ENCODE measurements around the gene IFI44L.
A peak's percentile ranks its signal among the peaks of the same experiment; 100 is the strongest.

Gene IFI44L

GRCh38 chr1:78641558-78641957 is 21.3 kb downstream of the IFI44L start:
- DNase-seq (ENCODE audit: low read depth): no peak

GRCh38 chr1:78645723-78646122 is 25.5 kb downstream of the IFI44L start:
- no peak for DNase-seq (ENCODE audit: low read depth)

- DNase-seq (ENCODE audit: low read depth): no peak
Measured at GRCh38 chr1:78647238-78647637, 27.0 kb downstream of the IFI44L start.

DNA sequence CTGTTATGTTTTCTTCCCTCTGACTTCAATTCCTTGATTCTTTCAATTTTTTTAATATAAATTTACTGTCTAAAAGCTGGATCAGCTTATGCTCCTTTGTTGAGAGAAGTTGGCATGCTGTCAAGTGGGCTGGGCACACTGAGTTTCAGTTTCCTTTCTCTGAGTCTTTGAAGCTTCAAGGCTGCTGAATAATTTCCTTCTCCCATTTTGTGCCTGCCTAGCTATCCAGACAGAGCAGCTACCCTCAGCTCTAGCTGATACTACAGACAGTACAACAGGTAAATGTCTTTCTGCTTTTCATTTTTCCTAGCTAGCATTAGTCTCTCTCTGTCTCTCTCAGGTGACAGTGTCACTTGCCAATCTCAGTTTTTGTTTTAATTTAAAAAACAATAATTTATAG is 29.4 kb downstream of the IFI44L start, which contains the start of gene IFI44:
IFI44 (plus strand) TSS at position 204 of the 400 bp plus-strand sequence. CDS start 365 bp downstream, outside the sequence.
- peak; percentile 83 for DNase-seq (ENCODE audit: low read depth)

DNA sequence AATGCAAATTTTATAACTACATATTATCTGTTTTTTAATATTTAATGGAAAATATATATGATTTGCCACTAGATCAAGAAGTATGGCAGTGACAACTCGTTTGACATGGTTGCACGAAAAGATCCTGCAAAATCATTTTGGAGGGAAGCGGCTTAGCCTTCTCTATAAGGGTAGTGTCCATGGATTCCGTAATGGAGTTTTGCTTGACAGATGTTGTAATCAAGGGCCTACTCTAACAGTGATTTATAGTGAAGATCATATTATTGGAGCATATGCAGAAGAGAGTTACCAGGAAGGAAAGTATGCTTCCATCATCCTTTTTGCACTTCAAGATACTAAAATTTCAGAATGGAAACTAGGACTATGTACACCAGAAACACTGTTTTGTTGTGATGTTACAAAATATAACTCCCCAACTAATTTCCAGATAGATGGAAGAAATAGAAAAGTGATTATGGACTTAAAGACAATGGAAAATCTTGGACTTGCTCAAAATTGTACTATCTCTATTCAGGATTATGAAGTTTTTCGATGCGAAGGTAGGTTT is 29.9 kb downstream of the IFI44L start:
- DNase-seq (ENCODE audit: low read depth): peak; percentile 20

DNA sequence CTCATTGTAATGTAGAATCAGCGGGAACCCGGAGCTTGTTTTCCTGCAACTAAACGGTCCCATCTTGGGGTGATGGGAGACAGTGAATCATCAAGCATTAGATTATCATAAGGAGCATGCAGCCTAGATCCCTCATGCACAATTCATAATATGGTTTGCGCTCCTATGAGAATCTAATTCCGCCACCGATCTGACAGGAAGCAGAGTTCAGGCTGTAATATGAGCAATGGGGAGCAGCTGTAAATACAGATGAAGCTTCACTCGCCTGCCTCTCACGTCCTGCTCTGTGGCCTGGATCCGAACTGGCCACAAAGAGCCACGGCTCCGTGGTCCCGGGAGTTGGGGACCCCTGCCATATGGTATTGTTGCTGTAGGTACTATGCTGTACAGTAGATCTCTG is 31.0 kb downstream of the IFI44L start:
- peak; percentile 77 for DNase-seq (ENCODE audit: low read depth)

DNA sequence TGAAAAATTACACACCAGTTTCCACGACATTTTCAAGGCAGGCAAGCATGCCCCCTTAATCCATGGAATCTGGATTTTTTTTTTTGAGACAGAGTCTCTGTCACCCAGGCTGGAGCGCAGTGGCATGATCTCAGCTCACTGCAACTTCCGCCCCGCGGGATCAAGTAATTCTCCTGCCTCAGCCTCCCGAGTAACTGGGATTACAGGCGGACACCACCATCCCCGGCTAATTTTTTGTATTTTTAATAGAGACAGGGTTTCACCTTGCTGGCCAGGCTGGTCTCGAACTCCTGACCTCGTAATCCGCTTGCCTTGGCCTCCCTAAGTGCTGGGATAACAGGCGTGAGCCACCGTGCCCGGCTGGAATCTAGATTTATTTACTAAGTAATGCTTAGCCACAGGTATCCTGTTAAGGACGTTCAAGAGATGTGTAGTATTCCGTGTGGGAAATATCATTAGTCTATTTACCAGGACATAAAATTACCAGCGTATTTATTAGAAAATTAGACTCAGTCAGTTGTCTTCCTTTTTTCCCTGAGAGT is 31.8 kb downstream of the IFI44L start:
- no peak for DNase-seq (ENCODE audit: low read depth)

DNA sequence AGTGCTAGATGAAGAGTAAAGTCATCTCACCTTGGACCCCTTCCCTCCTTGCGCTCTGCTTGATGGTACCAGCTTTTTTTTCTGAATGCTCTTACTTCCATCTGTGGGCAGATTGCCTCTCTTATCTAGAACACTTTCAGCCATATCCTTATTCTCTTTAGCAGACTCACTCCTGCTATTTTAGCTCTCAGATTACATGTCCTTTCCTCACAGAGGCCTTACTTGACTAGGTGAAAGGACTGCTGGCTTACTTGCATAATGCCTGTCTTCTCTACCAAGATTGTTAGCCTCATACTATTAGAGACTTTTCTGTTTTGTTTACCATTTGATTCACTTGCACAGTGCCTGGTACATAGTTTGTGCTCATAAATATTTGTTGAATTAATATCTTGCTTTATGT is 38.7 kb downstream of the IFI44L start:
- no peak for DNase-seq (ENCODE audit: low read depth)

DNA sequence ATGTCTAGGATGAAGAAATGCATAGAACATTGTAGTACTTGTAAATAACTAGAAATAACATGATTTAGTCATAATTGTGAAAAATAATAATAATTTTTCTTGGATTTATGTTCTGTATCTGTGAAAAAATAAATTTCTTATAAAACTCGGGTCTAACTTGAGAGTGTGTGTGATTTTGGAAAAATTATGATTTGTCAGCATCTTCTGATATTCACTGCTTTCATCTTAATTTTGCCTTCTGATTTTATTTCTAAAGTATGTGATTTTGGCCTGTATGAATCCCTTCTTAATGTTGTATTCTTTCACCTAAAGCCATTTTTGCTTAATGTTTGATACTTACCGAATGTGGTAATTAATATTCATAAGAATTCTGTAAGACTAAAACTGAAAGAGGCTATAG is 43.7 kb downstream of the IFI44L start:
- no peak for DNase-seq (ENCODE audit: low read depth)

- no peak for DNase-seq (ENCODE audit: low read depth)
Measured at GRCh38 chr1:78664763-78665162, 44.5 kb downstream of the IFI44L start.

GRCh38 chr1:78665809-78666208 is 45.6 kb downstream of the IFI44L start:
- DNase-seq (ENCODE audit: low read depth): no peak

DNA sequence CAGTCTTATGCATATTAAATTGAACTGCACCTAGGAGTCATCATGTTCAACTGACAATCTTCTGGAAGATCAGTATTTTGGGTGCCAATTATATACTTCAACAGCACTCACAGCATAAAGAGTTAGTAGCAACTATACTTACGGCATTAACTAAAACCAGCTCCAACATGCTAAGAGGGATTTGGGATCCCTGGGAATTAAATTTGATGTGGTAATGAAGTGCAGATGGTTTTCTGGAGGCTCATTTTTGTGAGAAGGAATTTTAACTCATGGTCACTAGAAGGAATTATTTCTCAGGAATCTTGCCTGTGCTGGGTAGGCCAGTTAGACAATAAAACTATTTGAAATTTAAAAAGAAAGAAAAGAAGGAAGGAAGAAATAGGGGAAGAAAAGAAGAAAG is 47.7 kb downstream of the IFI44L start:
- DNase-seq (ENCODE audit: low read depth): peak; percentile 16

DNA sequence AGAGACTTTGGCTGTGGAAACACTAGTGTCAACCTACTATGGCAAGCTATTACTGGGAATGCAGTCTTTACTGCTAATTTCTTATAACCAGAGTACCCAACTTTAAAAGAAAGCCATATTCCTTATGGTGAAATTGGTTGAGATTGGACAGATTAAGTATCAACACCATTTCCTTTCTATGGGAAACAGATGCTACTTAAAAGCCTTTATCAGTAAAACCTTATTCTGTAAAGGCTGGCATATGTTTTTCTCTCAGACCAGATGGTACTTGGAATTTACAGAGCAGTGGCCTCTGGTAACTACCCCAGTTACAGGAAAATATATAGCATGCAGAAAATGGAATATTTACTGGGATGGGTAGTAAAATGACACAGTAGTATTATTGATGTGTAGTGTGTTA is 48.2 kb downstream of the IFI44L start:
- DNase-seq (ENCODE audit: low read depth): no peak

GRCh38 chr1:78672428-78672827 is 52.2 kb downstream of the IFI44L start:
- DNase-seq (ENCODE audit: low read depth): no peak

DNA sequence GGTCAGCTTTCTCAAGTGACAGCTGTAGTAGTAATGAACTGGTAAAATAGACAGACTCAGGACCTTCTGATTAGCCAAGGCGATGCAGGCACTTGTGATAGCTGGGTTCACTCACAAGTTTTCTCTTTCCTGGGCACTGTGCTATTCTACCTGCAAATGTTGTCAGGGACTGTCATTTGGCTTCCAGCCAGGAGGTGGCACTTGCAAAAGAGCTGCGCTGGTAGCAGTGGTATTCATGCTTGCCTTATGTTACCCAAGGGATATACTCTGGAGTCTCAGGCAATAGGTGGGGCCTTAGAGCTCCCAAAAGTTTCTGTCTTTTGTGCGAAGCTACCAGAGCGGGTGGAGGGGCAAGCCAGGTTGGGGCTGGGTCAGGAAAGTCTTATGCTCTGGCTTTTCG is 52.9 kb downstream of the IFI44L start:
- no peak for DNase-seq (ENCODE audit: low read depth)

DNA sequence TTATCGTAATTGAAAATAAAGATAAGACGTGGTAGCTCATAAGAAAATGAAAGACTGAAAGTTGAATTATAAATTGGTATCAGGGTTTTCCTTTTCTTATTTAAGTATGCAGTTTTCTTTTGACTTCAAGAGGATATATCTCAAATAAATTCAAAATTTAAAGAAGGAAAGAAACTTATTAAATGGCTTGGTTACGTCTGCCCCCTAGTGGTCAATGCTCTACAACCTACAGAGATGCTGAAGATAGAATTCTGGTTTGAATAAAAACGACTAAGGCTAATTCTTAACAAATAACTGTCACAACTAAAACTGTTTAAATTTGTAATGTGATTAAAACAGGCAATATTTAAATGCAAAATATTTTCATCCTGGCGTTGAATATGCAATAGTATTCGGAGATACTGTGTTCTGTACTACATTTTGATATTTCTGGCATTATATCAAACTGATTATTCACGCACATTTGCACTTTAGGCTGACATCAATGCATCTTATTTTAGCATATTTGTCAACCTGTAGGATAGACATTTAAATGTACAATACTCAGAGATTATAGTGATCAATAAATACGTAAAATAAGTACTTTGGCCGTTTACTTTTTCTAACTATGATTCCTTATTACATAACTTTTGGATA is 56.2 kb downstream of the IFI44L start:
- peak; percentile 74 for DNase-seq (ENCODE audit: low read depth)

DNA sequence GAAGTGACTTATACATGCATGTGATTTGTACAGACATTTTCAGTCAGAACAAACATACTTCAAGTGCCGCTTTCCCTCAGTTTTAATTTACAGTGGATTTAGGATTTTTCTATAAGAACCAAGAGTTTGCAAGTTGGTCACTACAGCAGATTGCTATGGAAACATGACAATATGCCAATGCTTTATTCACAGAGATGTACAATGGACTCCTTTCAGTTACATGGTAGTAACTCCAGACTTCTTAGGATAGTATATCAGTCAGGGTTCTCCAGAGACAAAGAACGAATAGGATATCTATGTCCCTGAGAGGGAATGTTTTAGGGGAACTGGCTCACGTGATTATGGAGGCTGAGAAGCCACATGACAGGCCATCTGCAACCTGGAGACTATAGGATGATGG is 56.7 kb downstream of the IFI44L start:
- no peak for DNase-seq (ENCODE audit: low read depth)

DNA sequence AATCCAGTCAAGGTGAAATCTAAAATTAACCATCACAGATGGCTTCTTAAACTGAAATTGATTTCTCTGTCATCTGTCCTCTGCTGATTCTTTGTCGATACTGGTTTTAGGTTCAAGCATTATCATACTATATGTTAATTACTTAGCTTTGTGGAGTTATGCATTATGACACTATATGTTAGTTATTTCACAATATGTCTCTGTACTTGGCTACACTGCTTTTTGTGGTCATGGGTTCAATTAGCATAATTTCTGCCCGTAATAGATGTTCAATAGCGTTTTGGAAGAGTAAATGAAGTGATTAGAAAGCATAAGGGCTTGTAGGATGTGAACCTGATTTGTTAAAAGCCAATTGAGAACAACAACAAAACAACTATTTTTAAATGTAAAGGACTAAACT is 57.5 kb downstream of the IFI44L start:
- DNase-seq (ENCODE audit: low read depth): no peak

DNA sequence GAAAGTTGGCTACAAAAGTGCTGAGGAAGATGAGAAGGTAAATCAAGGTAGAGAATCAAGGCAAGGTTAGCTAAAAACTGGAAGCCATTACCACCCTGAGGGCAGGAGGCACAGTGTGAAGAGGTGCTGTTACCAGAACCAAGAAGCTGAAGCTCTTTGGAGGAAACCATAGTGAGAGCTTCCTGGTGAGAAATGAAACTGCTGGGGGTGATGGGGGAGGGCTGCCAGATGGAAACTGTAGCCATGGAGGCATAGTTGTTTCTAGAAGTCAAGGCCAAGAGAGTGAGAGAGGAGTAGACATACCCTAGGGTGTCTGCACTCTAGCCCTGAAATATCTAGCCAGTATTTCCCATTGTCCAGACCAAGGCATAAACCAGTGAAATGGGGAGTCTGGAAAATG is 58.1 kb downstream of the IFI44L start:
- DNase-seq (ENCODE audit: low read depth): no peak

GRCh38 chr1:78681265-78681664 is 61.0 kb downstream of the IFI44L start:
- DNase-seq (ENCODE audit: low read depth): no peak

DNA sequence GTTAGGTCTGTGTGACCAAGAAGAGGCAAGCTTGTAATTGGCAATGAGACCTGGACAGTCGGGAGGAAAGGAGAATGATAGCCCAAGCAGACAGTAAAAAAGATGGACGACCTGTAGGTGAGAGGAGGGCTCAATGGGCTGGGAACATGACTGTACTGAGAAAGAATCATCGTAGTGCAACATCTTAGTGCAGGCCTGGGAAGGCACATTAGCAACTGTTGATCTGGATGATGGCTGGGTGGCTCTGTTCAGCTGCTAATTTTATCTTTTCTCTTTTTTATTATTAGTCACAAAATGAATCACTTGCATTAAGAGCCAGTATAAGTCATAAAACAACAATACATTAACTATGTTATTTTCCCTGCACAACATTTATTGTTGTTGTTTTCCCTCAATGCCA is 62.2 kb downstream of the IFI44L start:
- peak; percentile 25 for DNase-seq (ENCODE audit: low read depth)

DNA sequence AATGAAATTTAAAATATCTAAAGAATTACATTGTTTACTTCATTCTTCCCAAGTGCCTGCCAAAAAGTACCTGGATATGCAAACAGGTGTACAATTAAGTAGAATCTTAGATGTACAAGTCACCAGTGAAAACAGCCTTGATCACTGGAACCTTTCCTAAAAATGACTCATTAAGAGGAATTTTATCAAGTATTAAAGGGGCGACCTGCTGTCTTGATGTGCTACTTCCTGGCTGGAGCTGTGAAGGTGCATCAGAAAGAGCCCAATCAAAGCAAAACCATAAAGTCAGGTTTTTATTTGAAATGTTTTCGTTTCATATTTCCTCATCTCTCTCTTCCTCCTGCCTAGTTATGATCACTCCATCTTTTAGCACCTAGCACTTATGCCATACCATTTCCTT is 62.8 kb downstream of the IFI44L start:
- DNase-seq (ENCODE audit: low read depth): no peak

DNA sequence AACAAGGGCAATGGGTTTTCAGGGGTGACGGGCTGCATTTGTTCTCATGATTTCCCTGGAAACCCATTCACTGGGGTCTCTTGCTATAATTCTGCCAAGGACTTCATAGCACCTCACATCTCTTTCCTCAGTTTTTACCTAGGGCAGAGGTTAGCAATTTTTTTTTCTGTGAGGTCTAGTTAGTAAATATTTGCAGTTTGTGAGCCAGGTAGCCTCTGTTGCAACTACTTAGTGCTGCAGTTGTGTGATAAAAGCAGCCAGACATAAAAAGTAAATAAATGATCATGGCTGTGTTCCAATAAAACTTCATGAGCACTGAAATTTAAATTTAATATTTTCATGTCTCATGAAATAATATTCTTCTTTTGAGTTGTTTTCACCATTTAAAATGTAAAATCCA is 67.1 kb downstream of the IFI44L start:
- no peak for DNase-seq (ENCODE audit: low read depth)

GRCh38 chr1:78687914-78688313 is 67.7 kb downstream of the IFI44L start:
- DNase-seq (ENCODE audit: low read depth): peak; percentile 48

All from EH (cell line).